Measurements from ENCODE around the gene CPNE9.

CPNE9 gene

DNA sequence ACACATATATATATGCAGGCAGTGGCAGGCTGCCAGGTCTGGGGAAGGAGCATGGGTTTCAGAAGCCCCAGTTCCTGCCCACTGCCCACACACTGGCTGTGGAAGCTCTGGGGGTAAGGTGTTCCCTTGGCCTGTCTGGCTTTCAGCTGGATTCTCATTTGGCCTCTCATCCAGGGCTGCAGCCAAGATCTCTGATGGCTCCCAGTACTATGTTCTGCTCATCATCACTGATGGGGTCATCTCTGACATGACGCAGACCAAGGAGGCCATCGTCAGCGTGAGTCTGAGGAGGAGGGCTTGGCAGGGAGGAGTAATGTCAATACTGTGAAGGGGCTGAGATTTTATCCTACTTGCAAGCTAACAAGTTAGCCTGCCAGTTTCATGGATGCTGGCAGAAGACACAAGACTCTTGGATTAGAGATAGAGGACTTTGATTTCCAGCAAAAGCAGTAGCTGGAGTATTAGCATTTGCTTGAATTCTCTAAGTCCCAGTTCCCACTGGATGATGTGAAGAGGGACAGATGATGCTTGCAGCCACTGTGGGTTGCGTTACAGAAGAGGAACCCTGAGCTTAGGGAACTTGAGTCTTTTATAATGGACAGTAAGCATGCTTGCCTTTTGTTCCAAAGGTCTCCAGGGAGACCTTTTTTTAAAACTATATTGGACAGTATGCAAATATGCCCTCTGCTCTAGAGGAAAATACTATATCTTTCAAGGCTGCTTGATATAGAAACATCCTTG, 22.3 kb downstream of the CPNE9 start:
- peaks cover 3% of the 10 kb centered on the region for H3K4me1 ChIP-seq (ENCODE audit: control insufficient read depth, insufficient read depth, low read length)
- no peak overlapping the region for H3K9ac ChIP-seq (ENCODE audit: low read length)
- no peak overlapping the region for H3K27ac ChIP-seq (ENCODE audit: low read depth, low read length)
- no peaks in the 10 kb centered on the region for H3K27me3 ChIP-seq (ENCODE audit: control insufficient read depth, insufficient read depth, low read length)
- H3K36me3 ChIP-seq (ENCODE audit: control insufficient read depth, insufficient read depth, low read length): no peaks in the 10 kb centered on the region
- H3K4me3 ChIP-seq (ENCODE audit: low read length): no peak overlapping the region

DNA sequence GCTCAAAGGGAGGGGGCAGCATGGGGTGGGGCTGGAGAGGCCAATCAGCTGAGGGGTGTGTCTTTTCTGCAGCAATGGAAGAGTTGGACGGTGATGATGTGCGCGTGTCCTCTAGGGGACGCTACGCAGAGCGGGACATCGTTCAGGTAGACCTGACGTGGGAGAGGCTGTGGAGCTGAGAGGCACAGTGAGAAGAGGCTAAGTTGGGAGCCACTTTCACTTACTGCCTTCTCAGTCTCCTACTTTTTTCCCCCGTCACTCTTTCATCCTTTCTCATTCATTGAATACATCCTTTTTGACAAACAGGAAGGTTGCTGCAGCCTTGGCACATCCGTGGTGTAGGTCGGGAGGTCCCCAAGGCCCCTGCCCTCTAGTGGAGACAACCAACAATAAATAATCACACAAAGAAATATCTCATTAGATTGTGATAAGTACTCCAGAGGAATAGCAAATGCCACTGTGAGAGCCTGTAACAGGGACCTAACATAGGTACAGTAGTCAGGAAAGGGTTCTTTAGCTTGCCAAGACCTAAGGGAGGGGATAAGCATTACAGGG, 23.5 kb downstream of the CPNE9 start:
- H3K27me3 ChIP-seq (ENCODE audit: control insufficient read depth, insufficient read depth, low read length): no peaks in the 10 kb centered on the region
- no peak overlapping the region for H3K27ac ChIP-seq (ENCODE audit: low read depth, low read length)
- H3K36me3 ChIP-seq (ENCODE audit: control insufficient read depth, insufficient read depth, low read length): no peaks in the 10 kb centered on the region
- H3K4me3 ChIP-seq (ENCODE audit: low read length): no peak overlapping the region
- H3K4me1 ChIP-seq (ENCODE audit: control insufficient read depth, insufficient read depth, low read length): peaks cover 3% of the 10 kb centered on the region
- H3K9ac ChIP-seq (ENCODE audit: low read length): no peak overlapping the region

DNA sequence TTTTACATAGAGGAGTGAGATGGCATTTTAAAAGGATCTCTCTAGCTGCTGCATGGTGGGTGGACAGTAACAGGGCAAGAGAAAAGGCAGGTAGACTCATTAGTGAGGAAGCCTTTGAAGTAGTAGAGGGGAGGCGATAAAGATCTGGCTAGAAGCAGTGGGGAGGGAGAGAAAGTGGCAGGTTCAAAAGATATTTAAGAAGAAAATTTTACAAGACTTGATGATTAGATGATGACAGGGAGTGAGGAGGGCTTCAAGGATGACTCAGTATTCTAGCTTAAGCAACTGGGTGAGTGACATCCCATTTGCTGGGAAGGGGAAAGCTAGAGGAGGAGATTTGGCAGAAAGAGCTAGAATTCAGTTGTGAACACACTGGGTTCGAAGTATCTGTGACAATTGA, 24.1 kb downstream of the CPNE9 start:
- Histone ChIP-seq H3K9ac (ENCODE audit: low read length) (no peak overlapping the region), H3K27me3 (ENCODE audit: control insufficient read depth, insufficient read depth, low read length) (no peaks in the 10 kb centered on the region), H3K4me3 (ENCODE audit: low read length) (no peak overlapping the region), H3K27ac (ENCODE audit: low read depth, low read length) (no peak overlapping the region), H3K4me1 (ENCODE audit: control insufficient read depth, insufficient read depth, low read length) (peaks cover 7% of the 10 kb centered on the region), H3K36me3 (ENCODE audit: control insufficient read depth, insufficient read depth, low read length) (no peaks in the 10 kb centered on the region)

DNA sequence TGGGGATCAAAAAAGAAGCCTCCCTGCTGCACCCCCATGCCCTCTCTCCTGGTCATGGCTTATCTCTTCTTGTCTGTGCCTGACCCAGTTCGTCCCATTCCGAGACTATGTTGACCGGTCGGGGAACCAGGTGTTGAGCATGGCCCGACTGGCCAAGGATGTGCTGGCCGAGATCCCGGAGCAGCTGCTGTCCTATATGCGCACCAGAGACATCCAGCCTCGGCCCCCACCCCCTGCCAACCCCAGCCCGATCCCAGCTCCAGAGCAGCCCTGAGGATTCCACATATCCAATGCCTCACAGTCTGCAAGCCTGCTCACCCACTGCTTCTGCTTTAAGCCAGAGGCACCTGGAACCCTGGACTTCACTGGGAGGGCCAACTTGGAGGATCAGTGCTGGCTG, 25.8 kb downstream of the CPNE9 start:
- Histone ChIP-seq H3K4me1 (ENCODE audit: control insufficient read depth, insufficient read depth, low read length) (peaks cover 12% of the 10 kb centered on the region), H3K27ac (ENCODE audit: low read depth, low read length) (no peak overlapping the region), H3K36me3 (ENCODE audit: control insufficient read depth, insufficient read depth, low read length) (no peaks in the 10 kb centered on the region), H3K4me3 (ENCODE audit: low read length) (no peak overlapping the region), H3K9ac (ENCODE audit: low read length) (no peak overlapping the region), H3K27me3 (ENCODE audit: control insufficient read depth, insufficient read depth, low read length) (no peaks in the 10 kb centered on the region)

DNA sequence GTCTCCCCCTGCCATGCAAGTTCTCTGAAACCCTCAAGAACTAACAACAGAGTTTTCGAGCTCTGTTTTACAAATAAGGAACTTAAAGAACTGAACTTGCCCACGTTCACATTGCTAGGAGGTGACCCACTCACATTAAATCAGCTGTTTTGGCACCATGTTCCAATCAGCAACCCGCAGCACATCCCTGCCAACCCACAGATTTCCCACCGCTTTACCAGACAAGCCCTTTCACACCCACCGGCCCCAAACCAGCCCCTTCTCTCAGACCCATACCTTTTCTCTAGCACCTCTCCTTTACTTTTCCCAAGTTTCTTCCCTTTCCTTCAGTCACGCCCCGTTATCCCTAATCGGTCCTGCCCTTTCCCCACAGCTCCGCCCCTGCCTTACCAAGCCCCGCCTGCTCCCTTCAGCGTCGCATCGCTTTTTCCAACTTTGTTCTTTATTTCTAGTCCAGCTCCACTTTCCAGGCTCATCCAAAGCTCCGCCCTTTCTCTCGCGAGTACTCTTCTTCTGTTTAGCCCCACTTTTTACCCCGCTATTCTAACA, 27.1 kb downstream of the CPNE9 start:
- peak overlapping the region; percentile 54 for H3K4me3 ChIP-seq (ENCODE audit: low read length)
- H3K27ac ChIP-seq (ENCODE audit: low read depth, low read length): peak overlapping the region; percentile 64
- peaks cover 12% of the 10 kb centered on the region for H3K4me1 ChIP-seq (ENCODE audit: control insufficient read depth, insufficient read depth, low read length)
- no peaks in the 10 kb centered on the region for H3K36me3 ChIP-seq (ENCODE audit: control insufficient read depth, insufficient read depth, low read length)
- no peaks in the 10 kb centered on the region for H3K27me3 ChIP-seq (ENCODE audit: control insufficient read depth, insufficient read depth, low read length)
- no peak overlapping the region for H3K9ac ChIP-seq (ENCODE audit: low read length)

DNA sequence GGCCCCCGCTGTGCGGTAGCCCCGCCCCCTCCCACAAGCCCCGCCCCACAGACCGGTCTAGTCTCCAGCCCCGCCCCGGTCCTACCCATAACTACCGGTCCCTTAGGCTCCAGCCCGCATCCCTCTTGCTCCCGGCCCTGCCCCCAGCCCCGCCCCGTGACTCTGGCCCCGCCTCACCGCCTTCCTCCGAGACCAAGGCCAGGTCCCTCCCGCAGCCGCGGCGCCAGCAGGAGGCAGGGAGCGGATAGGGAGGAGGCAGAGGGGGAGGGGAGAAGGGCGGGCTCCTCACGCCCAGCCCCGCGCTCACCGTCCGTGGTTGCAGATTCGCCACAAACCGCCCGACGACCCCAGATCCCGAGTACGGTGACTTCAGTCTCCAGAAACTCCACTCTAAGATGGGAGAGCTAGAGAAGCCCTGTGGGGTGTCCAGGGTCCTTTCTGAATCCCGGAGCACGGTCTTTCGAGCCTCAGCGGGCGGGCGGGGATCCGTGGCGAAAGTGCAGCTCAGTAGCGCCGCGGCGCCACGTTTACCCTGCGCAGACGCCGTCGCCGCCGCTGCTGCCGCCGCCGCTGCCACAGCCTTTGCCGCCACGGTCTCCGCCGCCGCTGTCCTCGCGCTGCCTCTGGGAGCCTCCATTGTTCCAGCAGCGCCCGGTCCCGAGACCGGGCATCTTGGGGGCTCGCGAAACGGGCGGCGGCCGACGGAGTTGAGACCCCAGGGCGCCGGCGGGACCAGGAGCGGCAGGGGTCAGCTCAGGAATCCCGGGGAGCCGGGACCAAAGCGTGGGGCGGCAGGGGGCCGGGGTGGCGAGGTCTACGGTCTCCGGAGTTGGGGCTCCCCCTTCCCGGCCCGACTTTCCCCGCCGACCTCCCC, 27.8 kb downstream of the CPNE9 start, which contains the start of gene BRPF1:
BRPF1 (plus strand) TSS at position 530 of the 874 bp plus-strand sequence. CDS start 2,406 bp downstream, outside the sequence.
- H3K27me3 ChIP-seq (ENCODE audit: control insufficient read depth, insufficient read depth, low read length): no peaks in the 10 kb centered on the region
- peak within 1 kb of the TSS; percentile 98 for H3K27ac ChIP-seq (ENCODE audit: low read depth, low read length)
- H3K4me3 ChIP-seq (ENCODE audit: low read length): peak within 1 kb of the TSS; percentile 91
- H3K9ac ChIP-seq (ENCODE audit: low read length): peak within 1 kb of the TSS; percentile 84
- peaks cover 12% of the 10 kb centered on the region for H3K4me1 ChIP-seq (ENCODE audit: control insufficient read depth, insufficient read depth, low read length)
- H3K36me3 ChIP-seq (ENCODE audit: control insufficient read depth, insufficient read depth, low read length): peaks cover 2% of the 10 kb centered on the region

- peak overlapping the region; percentile 98 for H3K27ac ChIP-seq (ENCODE audit: low read depth, low read length)
- peaks cover 12% of the 10 kb centered on the region for H3K4me1 ChIP-seq (ENCODE audit: control insufficient read depth, insufficient read depth, low read length)
- peak overlapping the region; percentile 84 for H3K9ac ChIP-seq (ENCODE audit: low read length)
- H3K36me3 ChIP-seq (ENCODE audit: control insufficient read depth, insufficient read depth, low read length): peaks cover 5% of the 10 kb centered on the region
- H3K4me3 ChIP-seq (ENCODE audit: low read length): peak overlapping the region; percentile 91
- no peaks in the 10 kb centered on the region for H3K27me3 ChIP-seq (ENCODE audit: control insufficient read depth, insufficient read depth, low read length)
Measured at GRCh38 chr3:9732080-9732739, 28.6 kb downstream of the CPNE9 start.

DNA sequence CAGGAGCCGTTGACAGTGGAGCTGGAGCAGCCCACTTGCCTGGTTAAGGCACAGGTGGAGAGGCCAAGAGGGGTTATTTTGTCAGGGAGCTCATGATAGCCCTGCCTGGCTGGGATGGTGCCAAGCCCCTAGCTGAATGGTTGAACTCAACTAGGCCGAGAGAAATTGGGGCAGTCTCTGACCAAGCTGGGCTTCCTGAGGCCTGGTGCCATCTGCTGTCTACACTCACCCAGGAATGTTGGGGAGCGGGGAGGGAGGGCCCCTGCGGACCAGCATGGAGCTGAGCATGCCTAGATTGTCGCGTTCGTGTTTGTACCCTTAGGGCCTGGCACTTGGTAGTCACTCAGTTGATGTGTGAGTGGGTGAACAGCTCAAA, 29.1 kb downstream of the CPNE9 start:
- peaks cover 7% of the 10 kb centered on the region for H3K36me3 ChIP-seq (ENCODE audit: control insufficient read depth, insufficient read depth, low read length)
- peak overlapping the region; percentile 91 for H3K4me3 ChIP-seq (ENCODE audit: low read length)
- no peak overlapping the region for H3K27ac ChIP-seq (ENCODE audit: low read depth, low read length)
- no peaks in the 10 kb centered on the region for H3K27me3 ChIP-seq (ENCODE audit: control insufficient read depth, insufficient read depth, low read length)
- no peak overlapping the region for H3K9ac ChIP-seq (ENCODE audit: low read length)
- H3K4me1 ChIP-seq (ENCODE audit: control insufficient read depth, insufficient read depth, low read length): peaks cover 12% of the 10 kb centered on the region

DNA sequence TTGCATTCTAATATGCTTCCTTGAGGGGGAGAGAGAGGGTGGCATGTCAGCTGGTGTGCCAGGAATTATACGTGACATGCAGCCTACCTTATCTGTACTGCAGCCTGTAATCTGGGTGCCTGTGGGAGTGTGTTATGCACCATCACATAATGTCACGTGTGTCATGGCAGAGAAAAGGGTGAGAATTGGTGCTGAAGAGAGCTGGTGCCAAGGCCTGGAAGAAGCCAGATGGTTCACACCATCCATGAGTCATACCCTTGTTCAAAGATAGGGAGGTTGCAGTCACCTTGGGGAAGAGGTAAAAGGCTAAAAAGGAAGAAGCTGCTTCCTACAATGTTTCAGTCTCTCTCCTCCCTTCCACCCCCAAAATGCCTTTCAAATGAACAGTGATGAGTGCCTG, 33.2 kb downstream of the CPNE9 start:
- peaks cover 36% of the 10 kb centered on the region for H3K36me3 ChIP-seq (ENCODE audit: control insufficient read depth, insufficient read depth, low read length)
- H3K27me3 ChIP-seq (ENCODE audit: control insufficient read depth, insufficient read depth, low read length): no peaks in the 10 kb centered on the region
- H3K4me1 ChIP-seq (ENCODE audit: control insufficient read depth, insufficient read depth, low read length): peaks cover 9% of the 10 kb centered on the region
- no peak overlapping the region for H3K27ac ChIP-seq (ENCODE audit: low read depth, low read length)
- H3K4me3 ChIP-seq (ENCODE audit: low read length): no peak overlapping the region
- no peak overlapping the region for H3K9ac ChIP-seq (ENCODE audit: low read length)

- no peaks in the 10 kb centered on the region for H3K27me3 ChIP-seq (ENCODE audit: control insufficient read depth, insufficient read depth, low read length)
- no peak overlapping the region for H3K9ac ChIP-seq (ENCODE audit: low read length)
- no peaks in the 10 kb centered on the region for H3K4me1 ChIP-seq (ENCODE audit: control insufficient read depth, insufficient read depth, low read length)
- no peak overlapping the region for H3K4me3 ChIP-seq (ENCODE audit: low read length)
- peaks cover 58% of the 10 kb centered on the region for H3K36me3 ChIP-seq (ENCODE audit: control insufficient read depth, insufficient read depth, low read length)
- no peak overlapping the region for H3K27ac ChIP-seq (ENCODE audit: low read depth, low read length)
Measured at GRCh38 chr3:9739181-9739580, 35.5 kb downstream of the CPNE9 start.

DNA sequence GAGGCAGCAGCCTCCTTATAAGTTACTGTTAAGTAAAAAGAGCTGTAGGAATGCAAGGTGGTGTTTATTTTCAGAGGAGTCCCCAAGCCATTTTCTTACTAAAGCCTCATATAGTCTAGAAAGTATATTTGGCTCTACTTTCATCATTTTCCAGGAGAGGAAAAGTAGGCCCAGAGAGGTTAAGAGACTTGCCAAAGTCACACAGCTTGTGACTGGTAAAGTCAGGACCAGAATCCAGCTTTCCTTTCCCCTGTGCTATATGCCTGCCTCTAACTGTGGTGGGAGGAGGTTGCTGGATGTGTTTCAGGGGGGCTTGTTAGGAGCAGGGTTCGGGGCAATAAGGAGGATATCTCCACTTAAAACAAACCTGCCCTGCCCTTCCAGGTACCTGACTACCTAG, 38.9 kb downstream of the CPNE9 start:
- Histone ChIP-seq H3K27me3 (ENCODE audit: control insufficient read depth, insufficient read depth, low read length) (no peaks in the 10 kb centered on the region), H3K4me3 (ENCODE audit: low read length) (no peak overlapping the region), H3K27ac (ENCODE audit: low read depth, low read length) (no peak overlapping the region), H3K4me1 (ENCODE audit: control insufficient read depth, insufficient read depth, low read length) (no peaks in the 10 kb centered on the region), H3K36me3 (ENCODE audit: control insufficient read depth, insufficient read depth, low read length) (peaks cover 80% of the 10 kb centered on the region), H3K9ac (ENCODE audit: low read length) (no peak overlapping the region)

- H3K9ac ChIP-seq (ENCODE audit: low read length): no peak overlapping the region
- no peak overlapping the region for H3K27ac ChIP-seq (ENCODE audit: low read depth, low read length)
- H3K36me3 ChIP-seq (ENCODE audit: control insufficient read depth, insufficient read depth, low read length): peaks cover 77% of the 10 kb centered on the region
- no peaks in the 10 kb centered on the region for H3K4me1 ChIP-seq (ENCODE audit: control insufficient read depth, insufficient read depth, low read length)
- no peak overlapping the region for H3K4me3 ChIP-seq (ENCODE audit: low read length)
- H3K27me3 ChIP-seq (ENCODE audit: control insufficient read depth, insufficient read depth, low read length): no peaks in the 10 kb centered on the region
Measured at GRCh38 chr3:9743548-9743947, 39.9 kb downstream of the CPNE9 start.

Measured in rectal smooth muscle tissue (tissue), 1 donor.